HEK293T (cell line): ENCODE data around the gene RNU2-1.

Source experiments
- CTCF ChIA-PET: fragments of 350-600 bp; formaldehyde crosslinking; extraction: SDS; loops from one replicate; lab custom pipeline; 2021; ENCODE audit warnings: antibody characterized with exemption, inconsistent platforms; lab: Yijun Ruan, JAX
- POLR2A ChIA-PET: fragments of 350-600 bp; formaldehyde crosslinking; extraction: SDS; loops from one replicate; lab custom pipeline; 2020; ENCODE audit warnings: antibody characterized with exemption, inconsistent platforms; lab: Yijun Ruan, JAX
- DNase-seq: peaks from one replicate; pipeline ENCODE4 v3.0.0; 2012; ENCODE audit warnings: mixed read lengths; ENCODE audit errors: extremely low spot score
- ARNT ChIP-seq: fragments of 450-650 bp; IDR thresholded peaks from 2 replicates; pipeline ENCODE4 v1.6.1; 2017; ENCODE audit warnings: mild to moderate bottlenecking
- BHLHE40 ChIP-seq: fragments of 450-650 bp; IDR thresholded peaks from 2 replicates; pipeline ENCODE4 v1.6.1; 2016; ENCODE audit warnings: mild to moderate bottlenecking, moderate library complexity, borderline replicate concordance
- CTBP1 ChIP-seq: fragments of 450-650 bp; IDR thresholded peaks from 2 replicates; pipeline ENCODE4 v1.6.1; 2016; ENCODE audit warnings: borderline replicate concordance
- ELF4 ChIP-seq: fragments of 450-650 bp; IDR thresholded peaks from 2 replicates; pipeline ENCODE4 v1.6.1; 2017; ENCODE audit warnings: antibody characterized with exemption
- FOXA1 ChIP-seq: fragments of 450-650 bp; IDR thresholded peaks from 2 replicates; pipeline ENCODE4 v1.6.1; 2016; ENCODE audit warnings: mild to moderate bottlenecking
- FOXK2 ChIP-seq: fragments of 450-650 bp; IDR thresholded peaks from 2 replicates; pipeline ENCODE4 v1.6.1; 2016; ENCODE audit warnings: mild to moderate bottlenecking
- FOXM1 ChIP-seq: fragments of 450-650 bp; IDR thresholded peaks from 2 replicates; pipeline ENCODE4 v1.6.1; 2017; ENCODE audit warnings: mild to moderate bottlenecking, borderline replicate concordance
- HDGF ChIP-seq: fragments of 450-650 bp; IDR thresholded peaks from 2 replicates; pipeline ENCODE4 v1.6.1; 2017; ENCODE audit warnings: antibody characterized with exemption, borderline replicate concordance
- L3MBTL2 ChIP-seq: fragments of 450-650 bp; conservative IDR thresholded peaks from 2 replicates; pipeline ENCODE4 v1.6.1; 2016; ENCODE audit warnings: mild to moderate bottlenecking
- LEF1 ChIP-seq: fragments of 450-650 bp; IDR thresholded peaks from 2 replicates; pipeline ENCODE4 v1.6.1; 2017; ENCODE audit warnings: mild to moderate bottlenecking, borderline replicate concordance
- NFRKB ChIP-seq: fragments of 450-650 bp; IDR thresholded peaks from 2 replicates; pipeline ENCODE4 v1.6.1; 2016; ENCODE audit warnings: mild to moderate bottlenecking, moderate library complexity
- SP1 ChIP-seq: fragments of 450-650 bp; IDR thresholded peaks from 2 replicates; pipeline ENCODE4 v1.6.1; 2017
- SUZ12 ChIP-seq: fragments of 450-650 bp; IDR thresholded peaks from 2 replicates; pipeline ENCODE4 v1.6.1; 2016; ENCODE audit warnings: mild to moderate bottlenecking
- TARDBP ChIP-seq: fragments of 450-650 bp; IDR thresholded peaks from 2 replicates; pipeline ENCODE4 v1.6.1; 2016
- ZNF384 ChIP-seq: fragments of 450-650 bp; IDR thresholded peaks from 2 replicates; pipeline ENCODE4 v1.6.1; 2016
- TF ChIP-seq, protein P1 (sequence below): fragments of 450-650 bp; IDR thresholded peaks from 2 replicates; pipeline ENCODE4 v1.6.1; 2016

Gene RNU2-1

DNA sequence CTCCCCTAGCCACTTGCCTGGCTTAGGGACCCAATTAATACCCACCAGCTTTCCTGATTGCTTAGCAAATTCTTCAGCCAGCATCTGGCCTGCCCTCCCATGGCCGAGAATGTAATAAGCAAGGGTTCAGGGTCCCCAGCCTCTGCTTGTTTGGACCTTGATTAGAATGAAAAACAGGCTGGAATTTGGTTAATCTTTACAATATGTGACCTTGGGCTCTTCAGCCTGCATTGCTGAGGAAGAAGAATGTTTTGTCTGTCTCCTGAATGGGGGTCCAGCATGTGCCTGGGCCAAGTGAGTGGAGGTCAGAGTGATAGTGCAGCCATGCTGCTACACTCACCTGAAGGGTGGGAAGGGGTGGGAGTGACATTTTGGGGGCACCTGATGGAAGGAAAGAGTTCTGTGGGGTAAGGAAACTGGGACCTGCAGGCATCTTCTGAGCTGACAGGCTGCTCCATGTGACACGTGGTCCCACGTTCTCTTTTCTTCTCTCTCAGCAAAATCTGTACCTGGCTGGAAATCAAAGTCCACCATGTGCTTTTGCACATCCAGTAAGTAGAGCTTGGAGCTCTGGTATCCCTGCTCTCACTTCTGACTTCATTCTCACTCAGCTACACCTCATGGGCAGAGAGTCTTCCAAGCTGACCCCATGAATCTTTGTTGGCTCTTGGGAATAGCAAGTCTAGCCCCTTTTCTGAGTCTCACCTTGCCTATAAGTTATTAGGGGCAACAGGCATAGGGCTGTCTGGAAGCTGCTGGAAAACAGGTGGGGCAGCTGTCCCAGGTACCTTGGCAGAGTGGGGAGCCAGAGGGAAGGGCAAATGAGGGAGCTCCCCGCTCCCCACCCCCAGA lies 16.8 kb downstream of the RNU2-1 start:
- CTCF ChIA-PET: interaction anchor here (0.6 kb wide), 1 partner anchor 92 kb away, joined by 4 read pairs; no protein-coding TSS in a partner anchor
- POLR2A ChIA-PET: interaction anchor here (0.9 to 6.4 kb wide), 3 partner anchors 99 to 219 kb away, joined by 4 to 47 read pairs (median 8); partner anchors contain the start of gene RPL27
- TF ChIP-seq FOXM1 (no peak), ZNF384 (no peak), NFRKB (no peak), ARNT (no peak), FOXK2 (no peak)
- TF ChIP-seq, protein P1, sequence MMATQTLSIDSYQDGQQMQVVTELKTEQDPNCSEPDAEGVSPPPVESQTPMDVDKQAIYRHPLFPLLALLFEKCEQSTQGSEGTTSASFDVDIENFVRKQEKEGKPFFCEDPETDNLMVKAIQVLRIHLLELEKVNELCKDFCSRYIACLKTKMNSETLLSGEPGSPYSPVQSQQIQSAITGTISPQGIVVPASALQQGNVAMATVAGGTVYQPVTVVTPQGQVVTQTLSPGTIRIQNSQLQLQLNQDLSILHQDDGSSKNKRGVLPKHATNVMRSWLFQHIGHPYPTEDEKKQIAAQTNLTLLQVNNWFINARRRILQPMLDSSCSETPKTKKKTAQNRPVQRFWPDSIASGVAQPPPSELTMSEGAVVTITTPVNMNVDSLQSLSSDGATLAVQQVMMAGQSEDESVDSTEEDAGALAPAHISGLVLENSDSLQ: no peak
- no peak for DNase-seq

DNA sequence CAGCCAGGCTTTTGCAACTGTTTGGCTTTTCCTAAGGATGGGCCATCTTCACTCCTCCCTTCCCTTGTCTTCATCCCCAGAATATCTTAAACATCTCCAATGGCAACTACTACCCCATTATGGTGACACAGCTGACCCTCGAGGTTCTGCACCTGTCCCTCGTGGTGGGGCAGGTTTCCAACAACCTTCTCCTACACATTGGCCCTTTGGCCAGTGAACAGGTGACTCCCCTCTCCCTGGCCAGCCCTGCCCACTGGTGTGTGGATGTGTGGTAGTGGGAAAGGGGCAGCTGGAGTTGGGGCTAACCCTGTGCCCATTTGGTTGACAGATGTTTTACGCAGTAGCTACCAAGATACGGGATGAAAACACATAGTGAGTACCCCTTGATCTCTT lies 17.4 kb downstream of the RNU2-1 start:
- TF ChIP-seq ARNT (no peak), TARDBP (no peak), SP1 (no peak), CTBP1 (no peak), ELF4 (no peak), SUZ12 (no peak), BHLHE40 (no peak), HDGF (no peak), FOXM1 (no peak), FOXK2 (no peak), NFRKB (no peak), LEF1 (no peak)
- TF ChIP-seq, protein P1: no peak
- no peak for DNase-seq
- ChIA-PET CTCF (no interaction called here), POLR2A (interaction anchor here (0.9 to 3.4 kb wide), 4 partner anchors 17 to 218 kb away, joined by 3 to 8 read pairs (median 5); partner anchors contain the start of gene RPL27)

DNA sequence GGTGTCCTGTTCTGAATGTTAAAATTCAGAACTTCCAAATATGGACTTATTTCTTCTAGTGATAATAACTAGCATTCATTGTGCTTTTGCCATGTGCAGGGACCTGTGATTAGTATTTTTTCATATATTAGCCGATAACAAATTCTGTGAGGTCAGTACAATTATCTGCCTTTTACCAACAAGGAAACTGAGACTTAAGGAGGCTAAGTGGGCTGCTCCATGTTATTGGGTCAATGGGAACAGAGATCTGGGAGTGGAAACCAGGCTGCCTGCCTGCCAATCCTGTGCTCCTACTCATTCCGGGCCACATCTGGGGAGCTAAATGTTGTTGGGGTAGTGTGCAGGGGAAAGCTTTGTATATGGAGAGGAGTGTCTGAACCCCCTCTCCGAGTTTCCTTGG lies 18.4 kb downstream of the RNU2-1 start:
- DNase-seq: no peak
- CTCF ChIA-PET: no interaction called here
- POLR2A ChIA-PET: interaction anchor here (1.5 to 3.4 kb wide), 2 partner anchors 100 to 153 kb away, joined by 6 to 8 read pairs; no protein-coding TSS in a partner anchor
- no peak for TF ChIP-seq NFRKB
- no peak for TF ChIP-seq SP1
- no peak for TF ChIP-seq L3MBTL2
- TF ChIP-seq BHLHE40: no peak
- TF ChIP-seq CTBP1: no peak
- no peak for TF ChIP-seq LEF1
- no peak for TF ChIP-seq FOXA1
- no peak for TF ChIP-seq ELF4

DNA sequence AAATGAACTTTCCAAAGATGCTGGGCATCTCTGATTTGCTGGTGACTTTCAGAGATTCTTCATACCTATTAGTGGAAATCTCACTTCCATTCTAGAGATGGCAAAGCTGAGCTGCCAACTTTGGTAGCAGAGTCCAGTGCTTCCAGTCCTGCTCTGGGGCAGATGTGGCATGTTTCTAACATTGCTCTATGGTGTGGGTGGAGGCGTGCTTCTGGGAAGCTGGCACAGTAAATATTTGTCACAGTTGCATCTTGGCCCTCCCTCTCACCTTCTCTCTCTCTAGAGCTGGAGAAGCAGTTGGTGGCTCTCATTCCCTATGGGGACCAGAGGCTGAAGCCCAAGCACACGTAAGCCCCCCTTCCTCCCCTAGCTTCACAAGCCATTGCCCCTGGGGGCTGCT lies 20.2 kb downstream of the RNU2-1 start:
- CTCF ChIA-PET: no interaction called here
- no peak for DNase-seq
- TF ChIP-seq CTBP1 (no peak), NFRKB (no peak), LEF1 (no peak), FOXK2 (no peak), FOXA1 (no peak), ELF4 (no peak), BHLHE40 (no peak), ARNT (no peak), TARDBP (no peak), SUZ12 (no peak), ZNF384 (no peak)
- POLR2A ChIA-PET: interaction anchor here (0.6 to 2.2 kb wide), 3 partner anchors 42 to 154 kb away, joined by 3 to 16 read pairs (median 8); no protein-coding TSS in a partner anchor

DNA sequence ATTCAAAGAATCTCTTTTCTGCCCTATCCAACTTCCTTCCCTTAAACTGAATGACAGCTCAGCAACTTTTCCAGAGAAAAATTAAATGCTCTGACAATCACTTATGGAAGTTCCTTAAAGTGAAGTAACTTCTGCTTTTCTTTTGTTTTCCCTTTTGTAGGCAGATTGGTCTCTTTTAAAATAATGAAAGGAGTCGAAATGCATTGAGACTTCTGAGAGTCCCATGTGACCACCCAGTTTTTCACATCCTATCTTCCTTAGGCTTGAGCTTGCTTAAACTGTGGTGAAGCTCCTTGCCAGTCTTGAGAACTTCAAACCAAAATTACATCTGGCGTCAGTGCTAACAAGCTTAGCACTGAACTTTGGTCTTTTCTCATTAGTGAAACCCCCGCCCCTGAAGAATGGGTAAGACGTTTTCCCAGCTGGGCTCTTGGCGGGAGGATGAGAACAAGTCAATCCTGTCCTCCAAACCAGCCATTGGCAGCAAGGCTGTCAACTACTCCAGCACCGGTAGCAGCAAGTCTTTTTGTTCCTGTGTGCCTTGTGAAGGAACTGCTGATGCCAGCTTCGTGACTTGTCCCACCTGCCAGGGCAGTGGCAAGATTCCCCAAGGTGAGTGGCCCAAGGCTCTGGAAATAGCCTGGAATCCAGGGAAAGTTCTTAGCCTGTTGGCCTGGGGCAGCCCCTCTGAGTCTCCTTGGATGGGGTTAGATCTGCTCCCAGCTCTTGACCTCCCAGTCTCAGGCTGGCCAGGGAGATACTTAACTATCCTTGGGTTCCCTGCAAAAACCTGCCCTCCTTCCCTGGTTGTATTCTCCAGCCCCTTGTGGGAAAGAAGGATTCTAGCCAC lies 20.9 kb downstream of the RNU2-1 start:
- ChIA-PET CTCF (no interaction called here), POLR2A (interaction anchor here (0.6 to 2.2 kb wide), 5 partner anchors 10 to 156 kb away, joined by 3 to 16 read pairs (median 3); no protein-coding TSS in a partner anchor)
- DNase-seq: no peak
- TF ChIP-seq TARDBP (no peak), FOXM1 (no peak), LEF1 (no peak), HDGF (no peak), BHLHE40 (no peak), ZNF384 (no peak), FOXA1 (no peak), SUZ12 (no peak), NFRKB (no peak), SP1 (no peak), L3MBTL2 (no peak), ELF4 (no peak), CTBP1 (no peak), FOXK2 (no peak), ARNT (no peak)
- TF ChIP-seq, protein P1: no peak
